DND-41 (cell line): ENCODE results near the gene CD164.

Experiments used
- CTCF ChIP-seq: IDR thresholded peaks from 2 replicates; pipeline ENCODE4 v1.5.1; 2012; ENCODE audit warnings: borderline replicate concordance, low read length, moderate library complexity, mild to moderate bottlenecking; ENCODE audit not compliant: poor library complexity, severe bottlenecking; ENCODE audit errors: extremely low read depth
- EZH2 ChIP-seq: IDR thresholded peaks from 3 replicates; pipeline ENCODE4 v1.6.1; 2012; ENCODE audit warnings: borderline replicate concordance, low read depth, mild to moderate bottlenecking, moderate library complexity, low read length, inconsistent platforms; ENCODE audit not compliant: severe bottlenecking

GRCh38 chr6:109373331-109373730 lies 8.9 kb downstream of the CD164 start:
- TF ChIP-seq CTCF (no peak), EZH2 (no peak)
